ENCODE results near the gene VEPH1.

VEPH1 gene

GRCh38 chr3:157472648-157473047 is 30.6 kb downstream of the VEPH1 start:
- TF ChIP-seq CTCF (IDR thresholded peaks at IDR 0.05; ENCODE audit: low read depth, low read length, missing control alignments): no peak
- H3K4me3 ChIP-seq (ENCODE audit: low read depth, low read length): no peak overlapping the region
- in situ Hi-C loops (cut with HindIII; ENCODE audit: low sequenced_read_pairs): no loop called here
- no peak for DNase-seq (ENCODE audit: low read depth)

- in situ Hi-C loops (cut with HindIII; ENCODE audit: low sequenced_read_pairs): no loop called here
- TF ChIP-seq CTCF (IDR thresholded peaks at IDR 0.05; ENCODE audit: low read depth, low read length, missing control alignments): no peak
- no peak overlapping the region for H3K4me3 ChIP-seq (ENCODE audit: low read depth, low read length)
- no peak for DNase-seq (ENCODE audit: low read depth)
Observed at GRCh38 chr3:157471064-157471463, 32.2 kb downstream of the VEPH1 start.

- DNase-seq (ENCODE audit: low read depth): no peak
- in situ Hi-C loops (cut with HindIII; ENCODE audit: low sequenced_read_pairs): no loop called here
- no peak for TF ChIP-seq CTCF (IDR thresholded peaks at IDR 0.05; ENCODE audit: low read depth, low read length, missing control alignments)
- H3K4me3 ChIP-seq (ENCODE audit: low read depth, low read length): no peak overlapping the region
Observed at GRCh38 chr3:157469561-157470294, 33.5 kb downstream of the VEPH1 start.

GRCh38 chr3:157467200-157467599 is 36.0 kb downstream of the VEPH1 start:
- TF ChIP-seq CTCF (IDR thresholded peaks at IDR 0.05; ENCODE audit: low read depth, low read length, missing control alignments): no peak
- no peak for DNase-seq (ENCODE audit: low read depth)
- H3K4me3 ChIP-seq (ENCODE audit: low read depth, low read length): no peak overlapping the region
- in situ Hi-C loops (cut with HindIII; ENCODE audit: low sequenced_read_pairs): no loop called here

GRCh38 chr3:157465741-157466140 is 37.5 kb downstream of the VEPH1 start:
- no peak for TF ChIP-seq CTCF (IDR thresholded peaks at IDR 0.05; ENCODE audit: low read depth, low read length, missing control alignments)
- DNase-seq (ENCODE audit: low read depth): no peak
- no peak overlapping the region for H3K4me3 ChIP-seq (ENCODE audit: low read depth, low read length)
- in situ Hi-C loops (cut with HindIII; ENCODE audit: low sequenced_read_pairs): no loop called here

- in situ Hi-C loops (cut with HindIII; ENCODE audit: low sequenced_read_pairs): no loop called here
- DNase-seq (ENCODE audit: low read depth): no peak
- TF ChIP-seq CTCF (IDR thresholded peaks at IDR 0.05; ENCODE audit: low read depth, low read length, missing control alignments): no peak
- no peak overlapping the region for H3K4me3 ChIP-seq (ENCODE audit: low read depth, low read length)
Observed at GRCh38 chr3:157464321-157464720, 38.9 kb downstream of the VEPH1 start.
